Glutamatergic neuron (in vitro differentiated cells): ENCODE results near the gene IQCK. TPM values are rescaled to one million over a fixed set of nuclear protein-coding genes. Genes with fewer than 3 reads are reported as not detected.

Experiments
- DNase-seq: peaks from one replicate; pipeline ENCODE4 v3.0.0; 2022
- H3K27ac Mint-ChIP-seq: one replicate; pipeline ENCODE4 v1.8.0; 2020; ENCODE audit warnings: mild to moderate bottlenecking, mixed read lengths, inconsistent platforms; ENCODE audit not compliant: unreplicated experiment
- H3K27me3 Mint-ChIP-seq: one replicate; pipeline ENCODE4 v1.8.0; 2020; ENCODE audit warnings: mild to moderate bottlenecking, moderate library complexity, mixed read lengths, inconsistent platforms; ENCODE audit not compliant: unreplicated experiment
- H3K36me3 Mint-ChIP-seq: one replicate; pipeline ENCODE4 v1.8.0; 2020; ENCODE audit warnings: mild to moderate bottlenecking, mixed read lengths, inconsistent platforms; ENCODE audit not compliant: unreplicated experiment
- H3K4me1 Mint-ChIP-seq: one replicate; pipeline ENCODE4 v1.8.0; 2020; ENCODE audit warnings: mild to moderate bottlenecking, low read depth, mixed read lengths, inconsistent platforms; ENCODE audit not compliant: unreplicated experiment
- H3K4me3 Mint-ChIP-seq: one replicate; pipeline ENCODE4 v1.8.0; 2020; ENCODE audit warnings: mild to moderate bottlenecking, mixed read lengths, inconsistent platforms; ENCODE audit not compliant: unreplicated experiment
- H3K9me3 Mint-ChIP-seq: one replicate; pipeline ENCODE4 v1.8.0; 2020; ENCODE audit warnings: mild to moderate bottlenecking, moderate library complexity, mixed read lengths, inconsistent platforms; ENCODE audit not compliant: unreplicated experiment
- total RNA-seq: library from RNA; stranded (reverse); fragmentation: NEBNext Ultra II Directional; extraction: Animal tissue kit (Norgen Biotek cat#: 25700); gene quantifications from one replicate; pipeline ENCODE4 v1.2.1, GENCODE V29; 2021; ENCODE audit not compliant: unreplicated experiment
- TF ChIP-seq, protein P1 (sequence below): fragments of 200-600 bp; sonication (generic); IDR thresholded peaks from one replicate; pipeline ENCODE4 v1.5.0; 2021; ENCODE audit not compliant: partially characterized antibody, unreplicated experiment

The IQCK gene
- total RNA-seq, 1 donor from 2014 or later: 5.1 TPM

DNA sequence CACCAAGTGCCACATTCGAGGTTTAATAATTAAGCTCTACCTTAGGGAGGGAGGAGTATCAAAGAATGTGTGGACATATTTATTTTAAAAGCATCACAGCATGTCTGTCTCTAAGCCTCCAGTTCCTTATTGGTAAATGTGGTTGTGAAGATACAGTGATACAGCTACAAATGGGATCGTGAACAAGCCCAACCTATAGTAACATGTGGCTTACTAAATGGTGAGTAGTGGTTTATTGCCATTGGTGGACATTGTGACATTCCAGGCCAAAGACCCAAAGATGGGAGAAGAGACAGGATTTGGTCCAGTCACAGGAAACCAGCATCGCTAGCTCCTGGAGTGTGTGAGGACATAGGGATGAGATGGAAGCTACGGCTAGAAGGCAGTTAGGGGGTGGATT lies 51.2 kb downstream of the IQCK start:
- peaks cover 1% of the 10 kb centered on the region for H3K9me3 Mint-ChIP-seq
- no peaks in the 10 kb centered on the region for H3K27me3 Mint-ChIP-seq
- TF ChIP-seq, protein P1, sequence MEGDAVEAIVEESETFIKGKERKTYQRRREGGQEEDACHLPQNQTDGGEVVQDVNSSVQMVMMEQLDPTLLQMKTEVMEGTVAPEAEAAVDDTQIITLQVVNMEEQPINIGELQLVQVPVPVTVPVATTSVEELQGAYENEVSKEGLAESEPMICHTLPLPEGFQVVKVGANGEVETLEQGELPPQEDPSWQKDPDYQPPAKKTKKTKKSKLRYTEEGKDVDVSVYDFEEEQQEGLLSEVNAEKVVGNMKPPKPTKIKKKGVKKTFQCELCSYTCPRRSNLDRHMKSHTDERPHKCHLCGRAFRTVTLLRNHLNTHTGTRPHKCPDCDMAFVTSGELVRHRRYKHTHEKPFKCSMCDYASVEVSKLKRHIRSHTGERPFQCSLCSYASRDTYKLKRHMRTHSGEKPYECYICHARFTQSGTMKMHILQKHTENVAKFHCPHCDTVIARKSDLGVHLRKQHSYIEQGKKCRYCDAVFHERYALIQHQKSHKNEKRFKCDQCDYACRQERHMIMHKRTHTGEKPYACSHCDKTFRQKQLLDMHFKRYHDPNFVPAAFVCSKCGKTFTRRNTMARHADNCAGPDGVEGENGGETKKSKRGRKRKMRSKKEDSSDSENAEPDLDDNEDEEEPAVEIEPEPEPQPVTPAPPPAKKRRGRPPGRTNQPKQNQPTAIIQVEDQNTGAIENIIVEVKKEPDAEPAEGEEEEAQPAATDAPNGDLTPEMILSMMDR: no peak
- no peak overlapping the region for H3K27ac Mint-ChIP-seq
- DNase-seq: no peak
- peaks cover 5% of the 10 kb centered on the region for H3K4me1 Mint-ChIP-seq
- peaks cover 13% of the 10 kb centered on the region for H3K36me3 Mint-ChIP-seq
- no peak overlapping the region for H3K4me3 Mint-ChIP-seq

DNA sequence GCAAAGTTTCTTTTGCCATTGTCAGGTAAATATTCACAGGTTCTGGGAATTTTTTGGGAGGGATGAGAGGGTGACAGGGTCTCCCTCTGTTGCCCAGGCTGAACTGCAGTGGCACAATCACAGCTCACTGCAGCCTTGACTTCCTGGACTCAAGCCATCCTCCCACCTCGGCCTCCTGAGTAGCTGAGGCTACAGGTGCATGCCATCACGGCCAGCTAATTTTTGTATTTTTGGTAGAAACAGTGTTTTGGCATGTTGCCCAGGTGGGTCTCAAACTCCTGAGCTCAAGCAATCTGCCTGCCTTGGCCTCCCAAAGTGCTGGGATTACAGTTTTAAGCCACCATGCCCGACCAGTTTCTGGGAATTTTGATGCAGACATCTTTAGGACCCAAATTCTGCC lies 53.0 kb downstream of the IQCK start:
- Mint-ChIP-seq H3K36me3 (peaks cover 13% of the 10 kb centered on the region), H3K4me1 (peaks cover 5% of the 10 kb centered on the region), H3K4me3 (no peak overlapping the region), H3K9me3 (no peaks in the 10 kb centered on the region), H3K27ac (no peak overlapping the region), H3K27me3 (no peaks in the 10 kb centered on the region)
- no peak for DNase-seq
- TF ChIP-seq, protein P1: no peak

DNA sequence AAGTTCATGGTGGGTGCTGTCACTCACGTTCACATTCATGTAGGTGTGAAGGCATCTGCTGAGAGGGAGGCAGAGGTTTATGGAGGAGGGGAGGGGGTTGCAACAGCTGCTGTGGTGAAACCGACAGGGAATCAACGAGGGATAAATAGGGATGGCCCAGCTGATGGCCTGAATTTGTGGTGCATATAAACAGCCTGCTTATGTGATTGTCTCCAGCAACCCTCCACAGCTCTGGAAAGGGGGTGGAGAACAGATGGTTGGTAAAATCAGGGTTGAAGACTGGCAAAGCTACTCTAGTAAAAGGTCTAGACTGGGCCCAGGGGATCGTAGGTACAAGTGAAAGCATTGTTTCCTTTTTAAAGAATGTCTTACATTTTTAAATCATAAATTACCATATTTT lies 53.7 kb downstream of the IQCK start:
- DNase-seq: no peak
- Mint-ChIP-seq H3K9me3 (no peaks in the 10 kb centered on the region), H3K27ac (peak overlapping the region; percentile 57), H3K4me1 (peaks cover 5% of the 10 kb centered on the region), H3K4me3 (no peak overlapping the region), H3K27me3 (no peaks in the 10 kb centered on the region), H3K36me3 (peaks cover 13% of the 10 kb centered on the region)
- TF ChIP-seq, protein P1: no peak

DNA sequence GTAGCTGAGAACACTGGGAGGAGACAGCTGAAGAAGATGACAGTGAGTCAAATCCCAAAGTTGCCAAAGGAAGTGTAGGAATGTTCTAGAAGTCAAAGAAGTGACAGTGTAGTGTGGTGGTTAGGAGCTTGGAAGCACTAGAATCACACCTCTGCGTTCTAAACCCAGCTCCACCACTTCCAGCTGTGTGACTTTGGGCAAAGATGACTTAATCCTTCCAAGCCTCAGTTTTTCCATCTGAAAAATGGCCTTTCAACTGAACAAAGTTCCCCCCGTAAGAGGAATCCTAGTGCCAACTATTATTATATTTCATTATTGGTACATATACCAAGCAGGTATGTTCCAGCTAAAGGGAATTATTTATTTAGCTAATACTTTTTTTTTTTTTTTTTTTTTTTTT lies 56.0 kb downstream of the IQCK start:
- H3K36me3 Mint-ChIP-seq: peaks cover 8% of the 10 kb centered on the region
- no peaks in the 10 kb centered on the region for H3K9me3 Mint-ChIP-seq
- DNase-seq: no peak
- peaks cover 5% of the 10 kb centered on the region for H3K4me1 Mint-ChIP-seq
- no peak overlapping the region for H3K4me3 Mint-ChIP-seq
- H3K27me3 Mint-ChIP-seq: peaks cover 2% of the 10 kb centered on the region
- TF ChIP-seq, protein P1: no peak
- no peak overlapping the region for H3K27ac Mint-ChIP-seq

DNA sequence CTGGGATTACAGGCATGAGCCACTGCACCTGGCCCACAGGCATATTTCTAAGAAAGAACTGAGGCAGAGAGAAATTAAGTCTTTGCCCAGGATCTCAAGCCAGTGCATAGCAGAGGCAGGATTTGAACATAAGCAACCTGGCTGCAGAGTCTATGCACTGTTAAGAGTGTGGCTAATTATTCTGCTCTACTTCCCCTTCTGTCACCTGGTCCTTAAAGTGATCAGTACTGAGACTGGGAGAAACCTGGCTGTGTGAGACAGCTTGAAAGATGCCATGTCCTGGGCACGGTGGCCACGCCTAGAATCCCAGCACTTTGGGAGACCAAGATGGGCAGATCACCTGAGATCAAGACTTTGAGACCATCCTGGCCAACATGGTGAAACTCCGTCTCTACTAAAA lies 58.1 kb downstream of the IQCK start:
- H3K27ac Mint-ChIP-seq: no peak overlapping the region
- H3K27me3 Mint-ChIP-seq: peaks cover 2% of the 10 kb centered on the region
- H3K4me3 Mint-ChIP-seq: no peak overlapping the region
- TF ChIP-seq, protein P1: no peak
- H3K36me3 Mint-ChIP-seq: no peaks in the 10 kb centered on the region
- peaks cover 1% of the 10 kb centered on the region for H3K9me3 Mint-ChIP-seq
- DNase-seq: no peak
- H3K4me1 Mint-ChIP-seq: peaks cover 5% of the 10 kb centered on the region
